B cell (primary cell): ENCODE results near the gene CD209. TPM values are rescaled to one million over a fixed set of nuclear protein-coding genes. Genes with fewer than 3 reads are reported as not detected.
"Not testable (repeated sequence)": the region's sequence is repeated elsewhere in the genome, so short reads cannot be mapped to it uniquely, and the experiment has no call there.

ENCODE experiments used
- ATAC-seq: fragments of 200-7000 bp; cut with Tn5 transposase; one replicate; pipeline ENCODE4 v1.10.0; 2021; ENCODE audit warnings: low read depth, mild to moderate bottlenecking, moderate number of reproducible peaks, moderate library complexity
- CTCF ChIA-PET: fragments of 350-600 bp; sonication (Branson Sonifier 250); formaldehyde crosslinking; loops from one replicate; lab custom pipeline; 2021; ENCODE audit warnings: antibody characterized with exemption, inconsistent platforms; lab: Charles Lee
- POLR2A ChIA-PET: fragments of 350-600 bp; sonication (Branson Sonifier 250); formaldehyde crosslinking; loops from one replicate; lab custom pipeline; 2021; ENCODE audit warnings: antibody characterized with exemption; lab: Charles Lee
- DNase-seq: peaks from one replicate; pipeline ENCODE4 v3.0.0; 2013
- H2AFZ ChIP-seq: 2 replicates; pipeline ENCODE4 v1.6.1; 2012; ENCODE audit warnings: mild to moderate bottlenecking, low read depth, low read length; ENCODE audit not compliant: insufficient read depth, poor library complexity, severe bottlenecking
- H3K27ac ChIP-seq, 2 donors: 1 replicate in 1 of 2; 2 replicates in 1 of 2; pipeline ENCODE4 v1.5.1; 2012 to 2013; ENCODE audit warnings: low read length in 2 of 2, mild to moderate bottlenecking in 2 of 2, moderate library complexity in 1 of 2
- H3K27me3 ChIP-seq, 4 experiments: fragments of 200-600 bp in 1 of 4; sonication (generic) in 1 of 4; replicated peaks in 1 of 4; 1 replicate in 2 of 4; 2 replicates in 2 of 4; pipeline versions ENCODE4 v1.6.1 to v1.7.0; 2013 to 2016; ENCODE audit warnings: low read length in 3 of 4, mild to moderate bottlenecking in 2 of 4, mixed read lengths in 1 of 4, moderate library complexity in 1 of 4; ENCODE audit not compliant: insufficient read depth in 4 of 4, control insufficient read depth in 3 of 4; ENCODE audit errors: control extremely low read depth in 1 of 4
- H3K36me3 ChIP-seq, 2 experiments: replicated peaks in 1 of 2; 1 replicate in 1 of 2; 2 replicates in 1 of 2; pipeline versions ENCODE4 v1.6.1 to v1.7.1; 2013; ENCODE audit warnings: low read length in 1 of 2; ENCODE audit not compliant: insufficient read depth in 2 of 2, control insufficient read depth in 1 of 2; ENCODE audit errors: control extremely low read depth in 1 of 2, extremely low read depth in 1 of 2
- H3K4me1 ChIP-seq, 2 donors: fragments of 200-600 bp in 1 of 2; sonication (generic) in 1 of 2; 1 replicate in 1 of 2; 2 replicates in 1 of 2; pipeline versions ENCODE4 v1.5.1 to v1.6.1; 2013 to 2017; ENCODE audit warnings: low read length in 2 of 2; ENCODE audit not compliant: control insufficient read depth in 2 of 2, insufficient read depth in 2 of 2
- H3K4me2 ChIP-seq: replicated peaks from 2 replicates; pipeline ENCODE3; 2012; ENCODE audit warnings: mild to moderate bottlenecking, low read depth, low read length; ENCODE audit not compliant: poor library complexity, severe bottlenecking
- H3K4me3 ChIP-seq, 5 experiments: fragments of 200-600 bp in 1 of 5; sonication (generic) in 1 of 5; 1 replicate in 3 of 5; 2 replicates in 2 of 5; pipeline versions ENCODE4 v1.5.1 to v1.7.0; 2011 to 2016; ENCODE audit warnings: low read length in 4 of 5, mild to moderate bottlenecking in 4 of 5, low read depth in 2 of 5, control low read depth in 1 of 5, moderate library complexity in 1 of 5; ENCODE audit not compliant: insufficient read depth in 1 of 5; ENCODE audit errors: control extremely low read depth in 1 of 5, extremely low read depth in 1 of 5
- H3K79me2 ChIP-seq: fragments of 200-600 bp; sonication (generic); one replicate; pipeline ENCODE4 v1.6.0; 2016; ENCODE audit warnings: low read length; ENCODE audit not compliant: control insufficient read depth, insufficient read depth
- H3K9ac ChIP-seq: fragments of 200-600 bp; sonication (generic); 2 replicates; pipeline ENCODE4 v1.6.1; 2017; ENCODE audit warnings: mild to moderate bottlenecking, low read length, moderate library complexity
- H3K9me3 ChIP-seq, 3 donors: one replicate each; pipeline versions ENCODE4 v1.6.1 to v1.7.1; 2013; ENCODE audit warnings: low read length in 2 of 3; ENCODE audit not compliant: control insufficient read depth in 2 of 3, insufficient read depth in 1 of 3; ENCODE audit errors: control extremely low read depth in 1 of 3
- H4K20me1 ChIP-seq: 2 replicates; pipeline ENCODE4 v1.6.0; 2012; ENCODE audit warnings: mild to moderate bottlenecking, low read length; ENCODE audit not compliant: insufficient read depth, control insufficient read depth, poor library complexity, severe bottlenecking
- H3K27ac Mint-ChIP-seq: one replicate; pipeline ENCODE4 v1.8.0; 2021; ENCODE audit warnings: mixed read lengths
- H3K27me3 Mint-ChIP-seq: one replicate; pipeline ENCODE4 v1.8.0; 2021; ENCODE audit warnings: mixed read lengths
- H3K4me1 Mint-ChIP-seq: one replicate; pipeline ENCODE4 v1.8.0; 2021; ENCODE audit warnings: mixed read lengths
- H3K4me3 Mint-ChIP-seq: one replicate; pipeline ENCODE4 v1.8.0; 2021; ENCODE audit warnings: mixed read lengths
- H3K9me3 Mint-ChIP-seq: one replicate; pipeline ENCODE4 v1.8.0; 2022; ENCODE audit warnings: mixed read lengths; ENCODE audit not compliant: insufficient read depth
- EZH2 ChIP-seq: IDR thresholded peaks from 2 replicates; pipeline ENCODE4 v1.6.1; 2012; ENCODE audit warnings: borderline replicate concordance, low read depth, mild to moderate bottlenecking, moderate library complexity, low read length; ENCODE audit not compliant: insufficient read depth, poor library complexity, severe bottlenecking
- WGBS: methylation state at CpG from one replicate; pipeline ENCODE4 v1.1.5; 2013; ENCODE audit warnings: missing lambda C conversion rate; ENCODE audit not compliant: insufficient coverage; 5-methylcytosine and 5-hydroxymethylcytosine counted together
- intact Hi-C: fragments of 100-400 bp; cut with micrococcal nuclease; formaldehyde crosslinking; loops from one replicate; pipeline ENCODE4 v1.10.0; 2022
- polyA plus RNA-seq: library from polyadenylated mRNA; depleted of rRNA; stranded (reverse); fragments of >200 nt; gene quantifications from 2 replicates; pipeline ENCODE4 v1.2.3, GENCODE V29; 2012
- total RNA-seq, 2 donors: library from RNA; stranded (reverse); fragments of 120-200 nt in 1 of 2; gene quantifications; 1 replicate in 1 of 2; 2 replicates in 1 of 2; pipeline versions ENCODE4 v1.2.3 to v1.2.4, GENCODE V29; 2013 to 2022
- TF ChIP-seq, protein P1 (sequence below): fragments of 200-600 bp; IDR thresholded peaks from one replicate; pipeline ENCODE4 v1.8.0; 2022; ENCODE audit warnings: antibody characterized with exemption, mild to moderate bottlenecking

CD209 gene
- total and polyA plus RNA-seq, 2 donors (not counting 1 experiment from before 2014, with no cell fraction given), result 0.10 TPM; not detected in 1

DNA sequence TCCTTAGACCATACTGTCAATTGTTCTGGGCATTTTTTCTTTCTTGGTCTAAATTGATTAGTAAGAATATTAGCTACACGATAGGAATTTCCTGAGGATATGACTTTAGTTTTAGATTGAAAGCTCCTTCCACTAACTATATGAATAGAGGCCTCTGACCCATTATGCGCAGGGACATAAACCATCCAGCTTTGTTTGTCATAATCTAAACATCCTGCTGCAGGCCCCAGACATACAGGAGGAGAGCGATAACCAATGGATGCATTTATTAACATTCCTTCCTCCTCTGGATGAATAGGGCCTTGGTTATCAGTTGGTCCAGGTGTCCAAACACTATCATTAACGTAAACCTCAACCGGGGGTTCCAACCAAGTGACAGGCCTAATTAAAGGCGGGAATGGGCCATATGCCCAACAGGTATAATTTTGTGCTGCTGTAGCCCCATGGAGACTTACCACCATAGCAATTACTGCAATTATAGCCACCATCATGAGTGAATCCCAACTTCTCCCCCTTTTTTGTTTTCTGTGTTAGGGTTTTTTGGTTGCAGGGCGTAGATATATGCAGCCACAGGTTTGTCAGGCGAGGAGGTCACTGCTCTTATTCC, 48.3 kb upstream of the CD209 start:
- Histone ChIP-seq H4K20me1 (no peaks in the 10 kb centered on the region), H3K27ac (no peak overlapping the region), H3K27me3 (peaks cover 0 to 8% (median under 1%) of the 10 kb centered on the region in 4 experiments), H3K36me3 (no peaks in the 10 kb centered on the region), H3K9me3 (peaks cover 0 to 15% (median under 1%) of the 10 kb centered on the region in 3 donors), H3K79me2 (no peaks in the 10 kb centered on the region), H3K4me3 (no peak overlapping the region), H3K4me1 (peaks cover 7 to 16% of the 10 kb centered on the region in 2 donors), H2AFZ (no peak overlapping the region), H3K9ac (no peak overlapping the region), H3K4me2 (no peak overlapping the region)
- ATAC-seq (no peak), DNase-seq (no peak)
- H3K4me3 Mint-ChIP-seq, result no peak overlapping the region
- H3K27ac Mint-ChIP-seq, result no peak overlapping the region
- peaks cover 15% of the 10 kb centered on the region for H3K4me1 Mint-ChIP-seq
- intact Hi-C loops, result loop anchor here (5.0 kb wide), 2 partner anchors 53 to 98 kb away; no protein-coding TSS in a partner anchor
- CTCF ChIA-PET, result interaction anchor here (0.6 to 2.8 kb wide), 6 partner anchors 22 to 140 kb away, joined by 3 to 15 read pairs (median 3); partner anchors contain the start of gene TRAPPC5
- peaks cover 6% of the 10 kb centered on the region for H3K27me3 Mint-ChIP-seq
- 90% methylated on average over 2 of the region's 8 CpGs for WGBS
- POLR2A ChIA-PET, result no interaction called here
- TF ChIP-seq, protein P1, sequence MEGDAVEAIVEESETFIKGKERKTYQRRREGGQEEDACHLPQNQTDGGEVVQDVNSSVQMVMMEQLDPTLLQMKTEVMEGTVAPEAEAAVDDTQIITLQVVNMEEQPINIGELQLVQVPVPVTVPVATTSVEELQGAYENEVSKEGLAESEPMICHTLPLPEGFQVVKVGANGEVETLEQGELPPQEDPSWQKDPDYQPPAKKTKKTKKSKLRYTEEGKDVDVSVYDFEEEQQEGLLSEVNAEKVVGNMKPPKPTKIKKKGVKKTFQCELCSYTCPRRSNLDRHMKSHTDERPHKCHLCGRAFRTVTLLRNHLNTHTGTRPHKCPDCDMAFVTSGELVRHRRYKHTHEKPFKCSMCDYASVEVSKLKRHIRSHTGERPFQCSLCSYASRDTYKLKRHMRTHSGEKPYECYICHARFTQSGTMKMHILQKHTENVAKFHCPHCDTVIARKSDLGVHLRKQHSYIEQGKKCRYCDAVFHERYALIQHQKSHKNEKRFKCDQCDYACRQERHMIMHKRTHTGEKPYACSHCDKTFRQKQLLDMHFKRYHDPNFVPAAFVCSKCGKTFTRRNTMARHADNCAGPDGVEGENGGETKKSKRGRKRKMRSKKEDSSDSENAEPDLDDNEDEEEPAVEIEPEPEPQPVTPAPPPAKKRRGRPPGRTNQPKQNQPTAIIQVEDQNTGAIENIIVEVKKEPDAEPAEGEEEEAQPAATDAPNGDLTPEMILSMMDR, result no peak
- TF ChIP-seq EZH2, result no peak
- peaks cover 2% of the 10 kb centered on the region for H3K9me3 Mint-ChIP-seq

DNA sequence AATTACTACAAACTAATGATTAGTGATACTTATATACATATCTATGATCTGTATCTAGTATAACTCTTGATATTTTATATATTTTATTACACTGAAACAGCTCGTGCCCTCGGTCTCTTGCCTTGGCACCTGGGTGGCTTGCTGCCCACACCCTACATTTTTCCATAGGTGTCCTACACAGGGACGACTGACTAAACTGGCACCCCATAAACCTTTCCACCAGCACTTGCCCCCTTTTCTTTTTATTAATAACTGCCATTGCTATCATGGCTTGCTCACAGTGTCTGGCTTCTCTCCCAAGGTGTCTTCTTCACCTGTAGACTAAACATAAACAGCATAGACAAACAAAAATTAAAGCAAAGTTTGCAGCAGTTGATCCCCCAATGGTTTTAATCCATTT, 46.2 kb upstream of the CD209 start:
- ATAC-seq (no peak), DNase-seq (no peak)
- H2AFZ ChIP-seq, result no peak overlapping the region
- no peaks in the 10 kb centered on the region for H3K36me3 ChIP-seq
- H3K4me3 Mint-ChIP-seq, result no peak overlapping the region
- H3K27ac Mint-ChIP-seq, result no peak overlapping the region
- peaks cover 13 to 15% of the 10 kb centered on the region in 2 donors for H3K4me1 ChIP-seq
- H3K27me3 Mint-ChIP-seq, result peaks cover 15% of the 10 kb centered on the region
- no peak overlapping the region for H3K4me3 ChIP-seq
- WGBS, result 89% methylated on average over 3 of the region's 3 CpGs
- no peaks in the 10 kb centered on the region for H4K20me1 ChIP-seq
- intact Hi-C loops, result no loop called here
- H3K4me2 ChIP-seq, result no peak overlapping the region
- no peak overlapping the region for H3K27ac ChIP-seq
- CTCF ChIA-PET, result no interaction called here
- POLR2A ChIA-PET, result no interaction called here
- peaks cover 0 to 22% (median 9%) of the 10 kb centered on the region in 4 experiments for H3K27me3 ChIP-seq
- peaks cover 0 to 10% (median 0%) of the 10 kb centered on the region in 3 donors for H3K9me3 ChIP-seq
- no peak overlapping the region for H3K9ac ChIP-seq
- no peaks in the 10 kb centered on the region for H3K79me2 ChIP-seq
- peaks cover 17% of the 10 kb centered on the region for H3K4me1 Mint-ChIP-seq
- TF ChIP-seq EZH2, result no peak
- TF ChIP-seq, protein P1, result no peak
- peaks cover 2% of the 10 kb centered on the region for H3K9me3 Mint-ChIP-seq

DNA sequence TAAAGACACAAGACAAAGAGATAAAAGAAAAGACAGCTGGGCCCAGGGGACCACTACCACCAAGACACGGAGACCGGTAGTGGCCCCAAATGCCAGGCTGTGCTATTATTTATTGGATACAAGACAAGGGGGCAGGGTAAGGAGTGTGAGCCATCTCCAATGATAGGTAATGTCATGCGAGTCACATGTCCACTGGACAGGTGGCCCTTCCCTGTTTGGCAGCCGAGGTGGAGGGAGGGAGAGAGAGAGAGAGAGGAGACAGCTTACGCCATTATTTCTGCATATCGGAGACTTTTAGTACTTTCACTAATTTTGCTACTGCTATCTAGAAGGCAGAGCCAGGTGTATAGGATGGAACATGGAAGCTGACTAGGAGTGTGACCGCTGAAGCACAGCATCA, 45.4 kb upstream of the CD209 start:
- H4K20me1 ChIP-seq, H3K9ac ChIP-seq, POLR2A ChIA-PET, H3K36me3 ChIP-seq, H3K4me2 ChIP-seq, intact Hi-C loops, H3K27ac Mint-ChIP-seq, H3K79me2 ChIP-seq, H3K9me3 Mint-ChIP-seq, H2AFZ ChIP-seq, H3K4me3 ChIP-seq, H3K4me3 Mint-ChIP-seq, H3K27ac ChIP-seq, DNase-seq, ATAC-seq: not testable (repeated sequence)
- WGBS, result 93% methylated on average over 5 of the region's 7 CpGs
- Mint-ChIP-seq H3K27me3 (peaks cover 15% of the 10 kb centered on the region), H3K4me1 (peaks cover 20% of the 10 kb centered on the region)
- CTCF ChIA-PET, result interaction anchor here (1.1 to 2.8 kb wide), 2 partner anchors 9 to 112 kb away, joined by 3 to 10 read pairs; partner anchors contain the start of gene TRAPPC5
- Histone ChIP-seq H3K27me3 (peaks cover 0 to 30% (median 14%) of the 10 kb centered on the region in 4 experiments), H3K9me3 (peaks cover 0 to 17% (median 0%) of the 10 kb centered on the region in 3 donors), H3K4me1 (peaks cover 21 to 22% of the 10 kb centered on the region in 2 donors)
